Tibial artery (tissue), 4 donors: ENCODE data around the gene LCN12.

ENCODE experiments used
- DNase-seq, 2 donors: peaks; one replicate each; pipeline ENCODE4 v3.0.0-alpha.2; 2019
- H3K27ac ChIP-seq, 2 donors: fragments of 200-600 bp; sonication (generic) in 1 of 2; 1 replicate in 1 of 2; 2 replicates in 1 of 2; pipeline ENCODE4 v1.5.1; 2018 to 2019; ENCODE audit warnings: mild to moderate bottlenecking in 1 of 2
- H3K27me3 ChIP-seq, 2 donors: fragments of 200-600 bp; sonication (generic) in 1 of 2; one replicate each; pipeline versions ENCODE4 v1.5.1 to v1.6.0; 2016 to 2019
- H3K36me3 ChIP-seq, 3 donors: fragments of 200-600 bp; sonication (generic) in 2 of 3; one replicate each; pipeline ENCODE4 v1.5.1; 2016 to 2019; ENCODE audit warnings: mild to moderate bottlenecking in 2 of 3
- H3K4me1 ChIP-seq, 4 donors: fragments of 200-600 bp; sonication (generic) in 2 of 4; 1 replicate in 3 of 4; 2 replicates in 1 of 4; pipeline ENCODE4 v1.5.1; 2016 to 2019
- H3K4me3 ChIP-seq, 2 donors: fragments of 200-600 bp; sonication (generic) in 1 of 2; 1 replicate in 1 of 2; 2 replicates in 1 of 2; pipeline ENCODE4 v1.5.1; 2018 to 2019; ENCODE audit warnings: mild to moderate bottlenecking in 2 of 2
- H3K9me3 ChIP-seq, 3 donors: fragments of 200-600 bp; sonication (generic) in 1 of 3; one replicate each; pipeline ENCODE4 v1.5.1; 2016 to 2019
- CTCF ChIP-seq, 2 experiments: fragments of 200-600 bp in 1 of 2; fragments of 450-650 bp in 1 of 2; IDR thresholded peaks; one replicate each; pipeline ENCODE4 v1.5.1; 2017 to 2019; ENCODE audit warnings: antibody characterized with exemption in 2 of 2, mild to moderate bottlenecking in 1 of 2, moderate library complexity in 1 of 2
- intact Hi-C: fragments of 100-400 bp; cut with DNase I; formaldehyde crosslinking; loops from one replicate; pipeline ENCODE4 v1.15.0; 2023; ENCODE audit warnings: low total_unique reads

LCN12 gene

GRCh38 chr9:136964833-136965422 lies 12.9 kb downstream of the LCN12 start:
- Histone ChIP-seq H3K4me3 (no peak overlapping the region), H3K27me3 (peaks cover 0 to 21% of the 10 kb centered on the region in 2 donors), H3K27ac (no peak overlapping the region), H3K4me1 (peaks cover 0 to 20% (median 11%) of the 10 kb centered on the region in 4 donors), H3K9me3 (no peaks in the 10 kb centered on the region), H3K36me3 (no peaks in the 10 kb centered on the region)
- no peak for TF ChIP-seq CTCF (IDR thresholded peaks at IDR 0.05)
- intact Hi-C loops = no loop called here
- no peak for DNase-seq

GRCh38 chr9:136965771-136966484 lies 13.9 kb downstream of the LCN12 start:
- intact Hi-C loops = no loop called here
- no peak for DNase-seq
- TF ChIP-seq CTCF (IDR thresholded peaks at IDR 0.05) = no peak
- Histone ChIP-seq H3K4me3 (no peak overlapping the region), H3K36me3 (no peaks in the 10 kb centered on the region), H3K4me1 (peaks cover 0 to 17% (median 10%) of the 10 kb centered on the region in 4 donors), H3K9me3 (no peaks in the 10 kb centered on the region), H3K27ac (no peak overlapping the region), H3K27me3 (peaks cover 0 to 30% of the 10 kb centered on the region in 2 donors)

- H3K27ac ChIP-seq = no peak overlapping the region
- H3K4me1 ChIP-seq = peaks cover 0 to 7% (median 1%) of the 10 kb centered on the region in 4 donors
- no peaks in the 10 kb centered on the region for H3K9me3 ChIP-seq
- H3K27me3 ChIP-seq = peaks cover 0 to 39% of the 10 kb centered on the region in 2 donors
- intact Hi-C loops = no loop called here
- H3K36me3 ChIP-seq = no peaks in the 10 kb centered on the region
- TF ChIP-seq CTCF (IDR thresholded peaks at IDR 0.05) = no peak
- no peak for DNase-seq
- H3K4me3 ChIP-seq = no peak overlapping the region
These were observed 16.5 kb downstream of the LCN12 start for GRCh38 chr9:136968333-136969127.

GRCh38 chr9:136969150-136969549 lies 17.1 kb downstream of the LCN12 start:
- Histone ChIP-seq H3K36me3 (no peaks in the 10 kb centered on the region), H3K27ac (no peak overlapping the region), H3K4me3 (no peak overlapping the region), H3K4me1 (peaks cover 0 to 7% (median 1%) of the 10 kb centered on the region in 4 donors), H3K27me3 (peaks cover 0 to 39% of the 10 kb centered on the region in 2 donors), H3K9me3 (no peaks in the 10 kb centered on the region)
- TF ChIP-seq CTCF (IDR thresholded peaks at IDR 0.05) = no peak
- no peak for DNase-seq
- intact Hi-C loops = no loop called here

- intact Hi-C loops = no loop called here
- H3K36me3 ChIP-seq = no peaks in the 10 kb centered on the region
- TF ChIP-seq CTCF (IDR thresholded peaks at IDR 0.05) = no peak
- no peaks in the 10 kb centered on the region for H3K9me3 ChIP-seq
- H3K27ac ChIP-seq = no peak overlapping the region
- H3K4me3 ChIP-seq = no peak overlapping the region
- no peak for DNase-seq
- H3K27me3 ChIP-seq = peaks cover 0 to 39% of the 10 kb centered on the region in 2 donors
- peaks cover 0 to 7% (median 1%) of the 10 kb centered on the region in 4 donors for H3K4me1 ChIP-seq
These were observed 17.7 kb downstream of the LCN12 start for GRCh38 chr9:136969774-136970173.
